ENCODE results near the gene NRN1. TPM values are rescaled to one million over a fixed set of nuclear protein-coding genes. Genes with fewer than 3 reads are reported as not detected.

NRN1 gene
- total and polyA plus RNA-seq, 2 donors (not counting 1 experiment from before 2014, with no cell fraction given), result 0.12 TPM; not detected in 1

DNA sequence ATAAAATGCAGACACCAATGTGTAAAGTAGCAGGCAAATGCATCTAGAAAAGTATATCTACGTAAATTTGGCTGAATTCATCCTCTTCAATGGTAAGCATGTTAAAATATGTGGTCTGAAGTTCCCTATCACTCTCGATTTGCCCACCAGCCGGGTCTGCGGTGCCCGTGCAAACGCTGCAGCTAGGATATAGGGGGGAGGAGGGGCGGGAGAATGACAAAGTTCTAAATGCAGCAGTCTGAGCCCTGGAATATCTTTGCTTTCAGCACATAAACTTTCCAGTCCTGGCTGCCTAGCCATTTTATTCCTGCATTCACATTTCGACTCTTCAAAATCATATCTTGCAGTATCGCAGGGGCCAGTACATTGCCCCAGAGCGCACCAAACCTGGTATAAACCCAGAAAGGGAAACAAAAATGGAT lies 708 bp downstream of the NRN1 start:
- peak; percentile 48 for TF ChIP-seq EZH2 (IDR thresholded peaks at IDR 0.05; ENCODE audit: low read length, missing control alignments)
- TF ChIP-seq, protein P1, sequence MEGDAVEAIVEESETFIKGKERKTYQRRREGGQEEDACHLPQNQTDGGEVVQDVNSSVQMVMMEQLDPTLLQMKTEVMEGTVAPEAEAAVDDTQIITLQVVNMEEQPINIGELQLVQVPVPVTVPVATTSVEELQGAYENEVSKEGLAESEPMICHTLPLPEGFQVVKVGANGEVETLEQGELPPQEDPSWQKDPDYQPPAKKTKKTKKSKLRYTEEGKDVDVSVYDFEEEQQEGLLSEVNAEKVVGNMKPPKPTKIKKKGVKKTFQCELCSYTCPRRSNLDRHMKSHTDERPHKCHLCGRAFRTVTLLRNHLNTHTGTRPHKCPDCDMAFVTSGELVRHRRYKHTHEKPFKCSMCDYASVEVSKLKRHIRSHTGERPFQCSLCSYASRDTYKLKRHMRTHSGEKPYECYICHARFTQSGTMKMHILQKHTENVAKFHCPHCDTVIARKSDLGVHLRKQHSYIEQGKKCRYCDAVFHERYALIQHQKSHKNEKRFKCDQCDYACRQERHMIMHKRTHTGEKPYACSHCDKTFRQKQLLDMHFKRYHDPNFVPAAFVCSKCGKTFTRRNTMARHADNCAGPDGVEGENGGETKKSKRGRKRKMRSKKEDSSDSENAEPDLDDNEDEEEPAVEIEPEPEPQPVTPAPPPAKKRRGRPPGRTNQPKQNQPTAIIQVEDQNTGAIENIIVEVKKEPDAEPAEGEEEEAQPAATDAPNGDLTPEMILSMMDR (conservative IDR thresholded peaks at IDR 0.05 in 1 of 2, IDR thresholded peaks at IDR 0.05 in 1 of 2; ENCODE audit: low read depth in 1 of 2, low read length in 2 of 2), result no peak
- no peak for DNase-seq (ENCODE audit: low read depth in 2 of 2)
- Histone ChIP-seq H3K4me2 (ENCODE audit: extremely low read depth, insufficient read depth, low read length) (no peak overlapping the region), H3K36me3 (ENCODE audit: control insufficient read depth, insufficient read depth, low read length) (no peaks in the 10 kb centered on the region), H4K20me1 (ENCODE audit: control insufficient read depth, extremely low read depth, insufficient read depth, low read length) (no peaks in the 10 kb centered on the region), H3K9ac (ENCODE audit: insufficient read depth, low read length) (no peak overlapping the region), H3K79me2 (ENCODE audit: control insufficient read depth, insufficient read depth, low read length) (no peaks in the 10 kb centered on the region), H3K4me3 (replicated peaks in 1 of 4; ENCODE audit: control extremely low read depth in 1 of 4, insufficient read depth in 1 of 4, low read depth in 3 of 4, low read length in 4 of 4) (no peak overlapping the region), H3K27me3 (ENCODE audit: control insufficient read depth, insufficient read depth, low read length) (peaks cover 61% of the 10 kb centered on the region), H3K27ac (ENCODE audit: insufficient read depth, low read length) (no peak overlapping the region), H3K9me3 (ENCODE audit: control insufficient read depth, insufficient read depth, low read depth, low read length) (no peaks in the 10 kb centered on the region), H2AFZ (ENCODE audit: low read length) (no peak overlapping the region), H3K4me1 (ENCODE audit: control insufficient read depth, extremely low read depth, insufficient read depth, low read length) (no peaks in the 10 kb centered on the region)

- Histone ChIP-seq H3K4me1 (ENCODE audit: control insufficient read depth, extremely low read depth, insufficient read depth, low read length) (no peaks in the 10 kb centered on the region), H3K27ac (ENCODE audit: insufficient read depth, low read length) (no peak overlapping the region), H2AFZ (ENCODE audit: low read length) (no peak overlapping the region), H3K27me3 (ENCODE audit: control insufficient read depth, insufficient read depth, low read length) (peaks cover 68% of the 10 kb centered on the region), H3K36me3 (ENCODE audit: control insufficient read depth, insufficient read depth, low read length) (no peaks in the 10 kb centered on the region), H3K4me2 (ENCODE audit: extremely low read depth, insufficient read depth, low read length) (no peak overlapping the region), H3K9me3 (ENCODE audit: control insufficient read depth, insufficient read depth, low read depth, low read length) (no peaks in the 10 kb centered on the region), H3K4me3 (replicated peaks in 1 of 4; ENCODE audit: control extremely low read depth in 1 of 4, insufficient read depth in 1 of 4, low read depth in 3 of 4, low read length in 4 of 4) (no peak overlapping the region), H4K20me1 (ENCODE audit: control insufficient read depth, extremely low read depth, insufficient read depth, low read length) (no peaks in the 10 kb centered on the region), H3K9ac (ENCODE audit: insufficient read depth, low read length) (no peak overlapping the region), H3K79me2 (ENCODE audit: control insufficient read depth, insufficient read depth, low read length) (no peaks in the 10 kb centered on the region)
- no peak for TF ChIP-seq EZH2 (IDR thresholded peaks at IDR 0.05; ENCODE audit: low read length, missing control alignments)
- TF ChIP-seq, protein P1 (conservative IDR thresholded peaks at IDR 0.05 in 1 of 2, IDR thresholded peaks at IDR 0.05 in 1 of 2; ENCODE audit: low read depth in 1 of 2, low read length in 2 of 2), result no peak
- no peak for DNase-seq (ENCODE audit: low read depth in 2 of 2)
These were observed 1.4 kb downstream of the NRN1 start for GRCh38 chr6:6005051-6006005.

DNA sequence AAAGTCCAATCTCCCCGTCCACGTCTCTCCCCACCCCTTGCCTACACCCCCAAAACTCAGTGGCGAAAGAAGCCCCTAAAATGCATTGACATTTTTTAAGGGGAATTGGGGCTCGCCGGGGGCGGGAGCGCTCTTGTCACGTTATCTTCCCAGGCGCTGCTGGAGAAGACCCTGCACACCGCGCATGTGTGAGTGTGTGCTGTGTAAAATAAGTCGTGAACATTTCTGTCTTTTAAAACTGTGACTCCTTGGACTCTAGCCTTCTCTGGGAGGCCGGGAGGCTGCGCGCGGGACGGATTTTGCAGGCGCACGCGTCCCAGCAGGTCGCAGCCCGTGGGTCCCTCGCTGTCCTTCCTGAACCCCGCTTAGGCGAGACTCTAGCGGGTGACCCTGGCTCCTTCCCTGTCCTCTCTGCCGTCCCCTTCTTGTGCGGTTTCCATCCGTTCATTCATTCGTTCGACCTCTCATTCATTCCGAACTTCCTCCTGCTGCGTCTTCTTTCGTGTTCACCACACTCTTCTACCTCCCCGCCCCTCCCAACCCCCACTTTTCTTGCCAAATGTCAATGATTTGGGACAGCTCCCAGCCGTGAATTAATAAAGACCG lies 2.2 kb downstream of the NRN1 start:
- no peak overlapping the region for H3K4me2 ChIP-seq (ENCODE audit: extremely low read depth, insufficient read depth, low read length)
- H3K27me3 ChIP-seq (ENCODE audit: control insufficient read depth, insufficient read depth, low read length), result peaks cover 76% of the 10 kb centered on the region
- H3K4me3 ChIP-seq (replicated peaks in 1 of 4; ENCODE audit: control extremely low read depth in 1 of 4, insufficient read depth in 1 of 4, low read depth in 3 of 4, low read length in 4 of 4), result no peak overlapping the region
- DNase-seq (ENCODE audit: low read depth in 2 of 2), result no peak
- no peak overlapping the region for H3K9ac ChIP-seq (ENCODE audit: insufficient read depth, low read length)
- no peaks in the 10 kb centered on the region for H3K9me3 ChIP-seq (ENCODE audit: control insufficient read depth, insufficient read depth, low read depth, low read length)
- H3K79me2 ChIP-seq (ENCODE audit: control insufficient read depth, insufficient read depth, low read length), result no peaks in the 10 kb centered on the region
- H3K27ac ChIP-seq (ENCODE audit: insufficient read depth, low read length), result no peak overlapping the region
- no peaks in the 10 kb centered on the region for H3K36me3 ChIP-seq (ENCODE audit: control insufficient read depth, insufficient read depth, low read length)
- H2AFZ ChIP-seq (ENCODE audit: low read length), result no peak overlapping the region
- TF ChIP-seq, protein P1 (conservative IDR thresholded peaks at IDR 0.05 in 1 of 2, IDR thresholded peaks at IDR 0.05 in 1 of 2; ENCODE audit: low read depth in 1 of 2, low read length in 2 of 2), result no peak
- TF ChIP-seq EZH2 (IDR thresholded peaks at IDR 0.05; ENCODE audit: low read length, missing control alignments), result no peak
- H4K20me1 ChIP-seq (ENCODE audit: control insufficient read depth, extremely low read depth, insufficient read depth, low read length), result no peaks in the 10 kb centered on the region
- no peaks in the 10 kb centered on the region for H3K4me1 ChIP-seq (ENCODE audit: control insufficient read depth, extremely low read depth, insufficient read depth, low read length)
